HG03159 (cell line): ENCODE measurements around the gene CMTM6.
A peak's percentile ranks its signal among the peaks of the same experiment; 100 is the strongest.
"Not testable (repeated sequence)": the region's sequence is repeated elsewhere in the genome, so short reads cannot be mapped to it uniquely, and the experiment has no call there.

Experiments used
- ATAC-seq: cut with Tn5 transposase; IDR thresholded peaks from one replicate; pipeline ENCODE4 v1.9.1; 2021; ENCODE audit warnings: mild to moderate bottlenecking, moderate library complexity; ENCODE audit not compliant: unreplicated experiment

Gene CMTM6

DNA sequence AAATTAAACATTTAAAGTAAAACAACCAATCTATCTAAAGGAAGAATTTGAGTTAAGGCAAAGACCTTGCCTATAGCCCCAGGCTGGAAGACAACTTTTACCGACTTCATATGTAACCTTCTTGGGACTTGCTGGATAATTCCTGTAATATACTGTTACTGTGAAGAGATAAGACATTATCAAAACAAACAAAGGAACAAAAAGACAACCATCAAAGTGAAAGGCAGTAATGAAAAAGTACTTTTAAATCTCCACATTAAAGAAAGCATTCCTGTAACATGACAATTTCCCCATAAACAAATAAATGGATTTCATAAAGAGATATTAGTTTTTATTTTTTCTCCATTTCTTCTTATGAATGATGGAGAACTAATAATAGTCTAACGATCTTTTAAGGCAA is 2.4 kb downstream of the CMTM6 start:
- no peak for ATAC-seq

DNA sequence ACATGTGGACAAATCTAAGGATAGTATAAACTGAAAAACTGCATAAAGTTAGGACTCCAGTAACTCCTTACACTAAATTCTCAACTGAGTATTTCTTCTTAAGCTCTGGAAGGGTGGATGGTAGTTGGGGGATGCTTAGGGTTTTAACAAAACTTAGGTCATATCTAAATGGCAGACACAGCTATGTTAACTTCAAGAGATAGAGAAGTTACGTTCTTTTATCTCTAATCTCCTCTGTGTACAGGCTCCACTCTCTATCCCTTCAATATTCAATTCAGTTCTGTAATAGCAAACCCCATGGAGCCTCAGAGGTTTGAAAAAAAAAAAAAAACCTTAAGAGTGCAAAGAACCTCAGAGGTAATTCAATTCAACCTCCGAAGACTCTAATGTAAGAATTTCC is 3.1 kb downstream of the CMTM6 start:
- ATAC-seq = no peak

DNA sequence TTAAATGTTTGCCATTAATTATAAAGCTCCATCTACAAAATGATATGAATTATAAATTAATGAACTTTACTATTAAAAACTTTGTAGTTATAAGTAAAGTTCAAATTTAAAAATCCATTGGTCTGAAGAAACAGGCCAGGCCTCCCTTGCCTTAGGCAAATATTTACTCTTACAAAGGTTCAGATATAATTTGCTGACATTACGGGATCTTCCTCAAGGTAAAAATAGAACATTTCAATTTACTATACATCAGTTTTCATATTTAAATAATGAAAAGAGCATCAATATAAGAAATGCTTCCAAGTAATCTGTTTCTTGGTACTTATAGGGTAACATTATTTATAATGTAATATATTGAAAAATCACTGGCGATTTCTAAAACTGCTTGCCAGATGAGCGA is 3.7 kb downstream of the CMTM6 start:
- ATAC-seq = no peak

DNA sequence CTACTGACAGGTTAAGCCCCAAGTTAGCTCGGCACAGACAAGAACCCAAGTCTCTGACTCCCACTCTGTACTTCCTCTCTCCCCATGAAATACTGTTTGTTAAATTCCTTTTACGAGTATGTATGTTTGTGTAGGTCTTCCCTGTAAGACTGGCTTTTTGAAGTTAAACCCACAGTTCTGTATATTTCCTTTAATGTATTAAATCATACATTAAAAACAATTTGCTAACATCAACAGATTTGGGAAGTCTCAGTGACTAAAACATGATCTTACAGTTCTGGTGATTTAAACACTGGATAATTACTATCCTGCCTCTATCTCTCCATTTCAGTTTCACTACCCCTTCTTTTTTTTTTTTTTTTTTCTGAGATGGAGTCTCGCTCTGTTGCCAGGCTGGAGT is 4.4 kb downstream of the CMTM6 start:
- ATAC-seq = no peak

DNA sequence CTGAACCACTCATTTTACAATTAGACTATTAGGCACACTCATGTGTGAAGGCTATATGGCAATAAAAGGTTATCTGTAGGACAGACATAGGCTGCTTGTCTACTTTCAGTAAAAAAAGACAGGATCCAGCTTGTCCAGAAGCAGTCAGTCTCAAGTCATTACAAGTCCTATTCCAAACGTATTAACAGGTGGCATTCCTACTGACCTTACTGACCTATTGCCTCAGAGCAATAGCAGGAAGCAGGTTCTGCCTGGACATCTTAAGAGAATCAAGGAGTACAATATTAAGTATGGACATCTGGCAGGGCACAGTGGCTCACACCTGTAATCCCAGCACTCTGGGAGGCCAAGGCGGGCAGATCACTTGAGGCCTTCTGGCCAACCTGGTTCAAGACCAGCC is 7.0 kb downstream of the CMTM6 start:
- no peak for ATAC-seq

DNA sequence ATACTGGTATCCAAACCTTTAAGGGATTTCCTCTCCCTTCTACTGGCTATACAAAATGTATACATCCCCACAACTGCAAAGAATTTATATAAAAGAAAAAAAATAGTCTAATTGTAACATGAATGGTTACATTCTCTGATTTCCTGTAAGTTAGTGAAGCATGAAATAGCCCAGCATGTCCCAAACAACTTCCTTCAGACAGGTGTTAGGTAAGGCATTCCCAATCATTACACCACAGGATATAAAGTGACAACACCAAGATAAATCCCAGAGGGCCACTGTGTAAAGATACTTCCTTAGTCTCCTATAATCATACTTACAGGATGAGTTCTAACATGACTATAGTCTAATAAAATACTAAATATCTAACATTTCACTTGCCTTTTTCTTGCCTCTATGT is 7.6 kb downstream of the CMTM6 start:
- ATAC-seq = no peak

DNA sequence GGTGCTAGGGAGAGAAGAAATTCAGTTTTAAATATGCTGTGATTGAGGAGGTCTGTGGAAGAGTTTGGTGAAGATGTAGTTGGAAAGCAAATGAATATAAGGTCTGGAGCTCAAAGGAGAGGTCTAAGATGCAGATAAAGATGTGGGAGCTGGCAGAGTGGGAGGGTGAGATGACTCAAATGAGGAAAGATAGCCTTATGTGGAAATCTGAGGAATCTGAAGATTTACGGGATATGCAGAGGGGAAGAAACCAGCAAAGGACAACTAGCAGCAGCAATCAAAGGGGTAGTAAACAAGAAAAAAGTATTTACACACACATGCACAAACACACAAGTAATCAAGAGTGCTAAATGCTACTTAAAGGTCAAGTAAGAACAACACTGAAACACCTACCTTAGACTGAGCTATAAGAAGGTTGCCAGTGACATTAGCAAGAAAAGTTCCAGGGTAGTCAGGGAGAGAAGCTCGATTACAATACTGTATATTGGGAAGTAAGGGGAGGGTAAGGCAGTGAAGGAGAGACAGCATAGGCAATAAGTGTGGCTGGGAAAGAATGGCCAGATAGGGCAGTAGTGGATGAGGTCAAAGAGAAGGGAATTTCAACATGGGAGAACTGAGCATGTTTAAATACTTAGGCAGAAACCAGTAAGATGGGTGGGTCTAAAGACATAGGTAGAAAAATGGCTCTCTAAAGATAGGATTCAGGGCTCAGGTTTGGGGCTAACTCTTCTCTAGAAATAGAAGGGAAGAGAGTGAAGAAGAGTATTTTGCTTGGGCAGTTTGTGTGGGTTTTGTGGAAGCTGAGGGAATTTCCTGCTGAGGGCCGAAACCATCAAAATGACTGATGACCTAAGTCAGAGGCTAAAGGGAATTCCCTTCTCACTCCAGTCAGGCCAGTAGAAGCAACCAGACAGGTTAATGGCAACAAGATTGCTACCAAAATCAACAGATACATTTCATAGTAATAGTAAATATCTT is 8.9 kb downstream of the CMTM6 start:
- peak; percentile 66 for ATAC-seq

DNA sequence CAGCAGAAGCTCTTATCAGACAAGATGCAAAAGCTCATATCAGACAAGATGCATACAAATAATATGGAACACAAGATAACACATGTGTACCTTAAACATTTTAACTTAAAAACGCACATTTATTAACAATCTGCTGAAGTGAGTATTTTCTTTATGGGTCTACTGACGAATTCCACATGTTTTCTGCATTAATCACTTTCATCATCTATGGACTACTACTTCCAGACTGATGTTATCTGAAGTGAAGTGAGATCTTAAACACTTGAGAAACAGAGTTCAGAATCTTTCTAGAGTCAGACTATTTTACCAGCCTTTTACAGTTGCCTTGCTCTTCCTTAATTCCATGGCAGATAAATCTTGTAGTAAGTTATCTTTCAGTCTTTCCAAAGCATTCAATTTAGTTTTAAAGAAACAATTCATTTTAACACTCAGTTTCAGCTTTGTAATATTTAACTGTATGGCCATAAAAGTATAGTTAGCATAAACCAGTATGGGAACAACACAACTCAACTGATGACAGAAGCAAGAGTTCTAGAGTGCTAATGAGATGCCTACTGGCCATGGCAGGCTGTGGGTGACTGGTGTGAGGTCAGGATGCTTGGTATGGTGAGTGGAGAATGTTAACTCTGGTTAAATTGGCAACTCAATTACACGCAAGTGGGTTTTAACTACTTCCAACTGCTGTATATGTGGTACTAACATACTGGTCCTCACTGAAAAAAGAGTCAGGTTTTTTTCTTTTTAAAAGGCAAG is 9.8 kb downstream of the CMTM6 start:
- no peak for ATAC-seq

DNA sequence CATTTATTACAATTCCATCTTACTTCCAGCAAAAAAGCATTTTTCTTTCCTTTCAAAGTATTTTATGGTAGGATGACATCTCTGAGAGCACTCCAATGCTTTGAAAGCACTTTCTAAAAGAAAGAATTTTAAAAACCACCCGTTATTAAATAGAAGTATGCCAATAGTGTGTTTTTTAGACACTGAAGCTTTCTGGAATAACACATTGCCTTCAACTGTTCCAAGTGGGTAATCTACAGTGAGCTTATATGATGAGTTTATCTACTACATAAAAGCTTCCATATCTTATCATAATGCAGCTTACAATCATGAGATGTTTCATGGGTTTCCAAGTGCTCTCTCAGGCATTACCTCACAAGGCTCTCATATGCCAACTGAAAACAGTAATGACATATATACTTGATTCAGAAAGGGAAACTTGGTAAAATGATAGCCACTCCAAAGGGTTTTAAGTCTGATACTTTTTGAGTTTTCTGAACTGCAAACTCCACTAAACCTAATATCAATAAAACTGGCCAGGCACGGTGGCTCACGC is 14.1 kb downstream of the CMTM6 start:
- no peak for ATAC-seq

DNA sequence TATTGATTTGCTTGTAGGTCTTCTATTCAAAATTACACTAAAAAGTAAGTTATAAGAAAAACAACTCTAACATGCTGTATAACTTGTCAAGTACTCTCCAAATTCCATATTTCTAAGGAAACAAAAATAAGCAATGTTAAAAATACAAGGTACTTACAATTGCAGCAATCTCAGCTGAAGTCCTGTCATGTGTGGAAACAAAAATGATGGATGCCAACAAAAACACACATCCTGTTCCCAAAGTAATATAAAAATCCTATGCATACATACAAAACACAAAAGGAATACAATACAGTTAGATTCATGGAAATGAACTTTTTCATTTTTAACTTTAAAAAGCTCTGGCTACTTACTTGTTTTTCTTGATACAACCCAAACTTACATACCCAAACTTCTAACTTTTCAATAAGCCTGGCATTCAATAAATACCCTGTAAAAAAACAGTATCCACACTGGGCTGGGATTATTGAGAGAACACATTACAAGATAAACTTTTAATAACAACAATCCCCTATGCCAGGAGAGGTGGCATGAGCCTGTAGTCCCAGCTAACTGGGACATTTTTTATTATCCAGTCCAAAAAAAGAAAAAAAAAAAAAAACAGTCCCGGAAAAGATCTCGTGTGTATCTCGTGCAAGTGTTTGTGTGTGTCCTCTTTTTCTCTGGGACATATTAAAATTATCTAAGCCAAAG is 14.7 kb downstream of the CMTM6 start:
- ATAC-seq = no peak

DNA sequence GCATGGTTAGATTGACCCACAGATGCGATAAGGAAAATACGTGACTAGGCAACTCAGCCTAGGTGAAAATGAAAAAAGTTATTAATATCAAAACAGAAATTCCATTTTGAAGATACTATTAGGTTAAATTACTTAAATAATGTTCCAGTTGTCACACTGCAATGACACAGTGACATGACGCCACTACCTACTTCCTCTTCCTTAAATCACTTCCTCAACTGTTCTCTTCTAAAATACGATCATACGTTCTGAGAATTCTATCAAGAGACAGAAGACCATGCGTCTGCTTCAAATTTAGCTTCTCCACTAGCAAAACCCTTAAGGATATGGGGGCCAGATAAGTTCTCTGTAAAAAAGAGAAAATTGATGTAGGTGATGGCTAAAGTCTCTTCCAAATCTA is 18.2 kb downstream of the CMTM6 start:
- no peak for ATAC-seq

DNA sequence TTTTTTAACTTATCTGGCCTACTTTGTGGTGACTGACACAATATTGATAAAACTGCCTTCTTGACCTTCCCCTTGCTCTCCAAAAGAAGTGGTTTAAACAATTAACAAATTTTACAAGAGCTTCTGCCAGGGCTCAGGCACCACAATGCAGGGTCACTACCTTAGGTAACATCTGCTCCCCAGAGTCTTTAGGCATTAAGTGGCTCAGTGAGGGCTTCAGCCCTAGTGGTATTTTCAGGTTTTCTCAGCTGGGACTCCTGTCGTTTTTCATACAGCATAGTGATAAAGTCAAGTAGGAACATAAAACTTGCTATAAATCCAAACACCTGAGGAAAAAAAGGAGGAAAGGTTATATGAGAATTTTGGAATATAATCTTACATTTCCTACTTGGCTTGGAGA is 18.9 kb downstream of the CMTM6 start:
- no peak for ATAC-seq

DNA sequence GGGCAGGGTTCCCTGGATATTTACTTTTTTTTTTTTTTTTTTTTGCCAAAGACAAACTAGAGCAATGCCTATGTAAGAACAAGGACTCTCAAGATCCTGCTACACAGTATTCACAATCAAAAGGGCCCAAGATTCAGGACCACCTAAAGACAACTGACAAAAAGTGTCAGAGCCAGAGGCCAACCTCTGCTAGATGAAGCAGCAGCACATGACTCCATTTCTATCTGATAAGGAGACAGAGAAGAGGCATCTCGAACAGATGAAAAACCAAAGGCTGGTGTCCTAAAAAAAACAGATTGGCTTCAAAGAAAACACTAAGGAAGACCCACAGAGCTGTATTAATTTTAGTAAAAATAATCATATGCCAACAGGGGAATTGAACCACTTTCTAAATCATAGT is 20.0 kb downstream of the CMTM6 start:
- ATAC-seq = no peak

DNA sequence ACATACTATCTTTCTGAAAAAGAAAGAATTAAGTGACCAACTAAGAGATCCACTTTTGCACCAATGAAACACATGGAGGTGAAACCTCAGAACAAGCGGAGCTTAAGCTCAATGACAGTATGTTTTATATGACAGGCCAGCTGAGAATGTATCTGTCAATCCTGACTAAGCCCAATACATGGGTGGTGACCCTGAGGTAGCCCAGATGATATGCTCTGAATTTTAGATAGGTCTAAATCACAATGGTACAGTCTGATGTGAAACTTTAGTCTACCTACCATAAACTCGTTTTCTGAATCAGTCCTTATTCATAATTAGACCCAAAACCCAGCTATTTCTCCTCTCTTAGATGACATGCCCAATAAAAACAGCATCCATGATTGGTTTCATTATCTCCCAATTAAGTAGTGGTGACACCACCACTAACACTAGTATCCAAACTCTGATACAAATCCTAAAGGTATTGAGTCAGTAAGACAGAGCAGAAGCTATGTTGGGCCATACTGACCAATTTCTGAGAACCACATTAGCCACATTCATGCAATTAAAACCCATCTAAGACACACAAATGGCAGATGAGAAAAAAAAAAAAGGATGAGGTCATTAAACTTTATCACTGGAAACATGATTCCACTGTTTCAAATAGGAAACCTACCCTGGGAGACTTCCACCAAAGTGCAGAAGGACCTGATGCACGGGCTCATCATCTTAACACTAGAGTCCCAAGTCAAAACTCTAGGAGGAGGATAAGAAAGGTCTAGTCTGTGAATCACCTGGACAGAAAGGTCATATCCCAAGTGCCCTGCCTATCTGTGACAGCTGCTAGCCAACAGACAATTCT is 20.6 kb downstream of the CMTM6 start:
- no peak for ATAC-seq

DNA sequence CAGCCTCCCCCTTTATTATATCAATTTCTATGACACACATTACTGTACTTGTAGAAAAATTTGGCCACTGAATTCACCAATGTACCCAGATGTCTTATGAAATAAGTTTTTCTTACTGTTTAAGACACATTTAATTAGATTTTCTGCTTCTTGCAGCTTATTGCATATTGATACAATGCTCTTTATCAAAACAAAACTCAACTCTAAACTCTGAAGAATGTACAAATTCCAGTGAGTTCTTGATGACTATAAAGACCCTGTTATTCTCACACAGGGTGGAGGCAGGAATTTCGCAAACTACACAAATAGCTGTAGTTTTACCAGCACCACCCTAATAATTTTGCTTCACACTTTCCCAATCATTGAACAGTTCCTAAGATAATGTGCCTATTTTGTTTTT is 22.0 kb downstream of the CMTM6 start:
- no peak for ATAC-seq

DNA sequence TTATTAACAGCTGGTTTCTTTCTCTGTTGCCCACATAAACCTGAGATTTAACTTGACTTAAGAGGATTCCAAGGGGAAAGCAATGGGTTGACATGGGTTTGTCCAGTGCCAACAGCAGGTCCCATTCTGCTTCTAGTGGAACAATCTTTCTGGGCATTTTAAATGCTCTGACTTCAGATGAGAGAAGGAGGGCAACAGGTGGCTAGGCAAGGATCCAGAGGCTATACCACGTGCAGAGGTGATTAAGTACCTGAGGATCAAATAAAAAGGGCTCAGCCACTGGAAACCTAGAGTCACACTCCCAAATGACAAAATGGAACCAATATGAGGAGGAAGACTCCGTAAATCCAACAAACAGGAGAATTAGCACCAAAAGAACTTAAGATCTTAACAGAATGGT is 28.5 kb downstream of the CMTM6 start:
- no peak for ATAC-seq

DNA sequence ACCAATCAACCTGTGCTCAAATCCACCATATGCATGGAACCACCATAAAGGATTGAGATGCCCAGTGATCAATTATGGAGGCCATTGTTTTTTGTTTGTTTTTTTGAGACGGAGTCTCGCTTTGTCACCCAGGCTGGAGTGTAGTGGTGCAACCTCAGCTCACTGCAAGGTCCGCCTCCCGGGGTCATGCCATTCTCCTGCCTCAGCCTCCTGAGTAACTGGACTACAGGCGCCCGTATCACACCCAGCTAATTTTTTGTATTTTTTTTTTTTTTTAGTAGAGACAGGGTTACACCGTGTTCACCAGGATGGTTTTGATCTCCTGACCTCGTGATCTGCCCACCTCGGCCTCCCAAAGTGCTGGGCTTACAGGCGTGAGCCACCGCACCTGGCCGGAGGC is 30.5 kb downstream of the CMTM6 start:
- ATAC-seq = not testable (repeated sequence)

DNA sequence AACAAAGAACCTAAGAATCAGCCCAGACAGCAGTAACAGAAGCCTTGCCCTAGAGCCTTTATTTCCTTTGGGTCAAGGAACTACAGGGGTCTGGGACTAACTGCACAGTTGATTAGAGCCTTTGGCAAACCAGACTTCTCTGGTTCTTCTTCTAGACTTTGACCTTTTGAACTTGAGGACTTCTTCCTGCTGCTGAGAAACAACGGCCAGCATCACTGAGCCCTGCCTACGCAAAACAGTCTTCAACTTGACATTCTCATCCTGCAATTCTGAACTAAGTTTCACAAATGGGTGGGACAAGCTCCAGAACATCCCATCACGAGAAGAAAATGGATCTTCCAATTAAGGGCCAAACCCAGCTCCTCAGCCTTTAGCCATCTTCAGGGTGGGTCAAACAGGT is 31.4 kb downstream of the CMTM6 start:
- no peak for ATAC-seq

DNA sequence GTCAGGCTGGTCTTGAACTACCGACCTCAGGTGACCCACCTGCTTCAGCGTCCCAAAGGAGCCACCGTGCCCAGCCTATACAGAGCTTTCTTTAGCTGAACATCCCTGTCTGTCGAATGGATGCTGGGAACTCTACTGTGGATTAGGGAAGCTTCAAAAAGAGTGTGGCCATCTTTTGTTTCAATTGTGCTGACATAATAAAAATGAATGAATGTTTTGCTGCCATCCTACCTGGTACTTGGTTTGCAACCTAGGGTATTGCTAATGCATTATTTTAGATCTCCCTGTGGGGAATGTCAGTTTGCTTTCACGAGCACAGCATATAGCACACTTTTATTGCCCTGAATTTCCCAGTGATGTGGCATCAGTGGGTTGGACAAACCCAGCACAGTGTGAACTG is 32.3 kb downstream of the CMTM6 start:
- ATAC-seq = no peak

DNA sequence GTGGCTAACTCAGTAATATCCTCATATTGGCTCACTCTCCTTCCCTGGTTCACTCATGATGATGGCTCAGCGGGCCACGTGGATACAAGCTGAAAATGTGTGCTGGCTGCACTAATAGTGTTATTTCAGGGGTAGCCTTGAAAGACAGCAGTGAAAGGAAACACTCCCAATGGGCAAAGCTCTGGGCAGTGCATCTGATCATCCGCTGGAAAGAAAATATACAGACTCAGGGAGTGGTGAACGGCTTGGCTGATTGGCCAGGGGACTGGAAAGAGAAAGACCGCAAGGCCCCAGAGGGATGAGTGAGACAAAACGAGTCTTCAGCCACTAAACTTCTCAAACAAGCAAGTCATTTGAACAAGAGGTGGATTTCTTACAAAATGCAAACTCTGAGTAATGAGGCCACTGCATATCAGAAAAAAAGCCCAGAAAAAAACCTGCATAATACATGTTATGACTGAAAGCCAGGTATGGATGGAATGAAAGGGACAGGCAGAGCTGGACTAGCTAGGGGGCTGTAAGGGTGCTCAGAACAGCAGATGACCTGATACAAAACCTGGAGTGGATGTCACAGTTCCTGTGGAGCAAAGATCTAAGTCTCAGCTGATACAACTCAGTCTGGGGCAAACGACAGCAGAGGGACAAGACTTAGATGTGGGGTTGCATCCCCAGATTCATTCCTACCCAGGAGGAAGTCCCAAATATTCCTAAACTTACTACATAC is 33.3 kb downstream of the CMTM6 start:
- peak; percentile 22 for ATAC-seq
